K562 (cell line): ENCODE measurements around the gene ITK. TPM values are rescaled to one million over a fixed set of nuclear protein-coding genes. Genes with fewer than 3 reads are reported as not detected.

Experiments used
- BHLHE40 ChIP-seq: IDR thresholded peaks from 2 replicates; pipeline ENCODE4 v1.6.1; 2011; ENCODE audit warnings: low read length, improper control_type of control experiment
- CAMTA2 ChIP-seq: fragments of 250-450 bp; sonication (Bioruptor Pico); conservative IDR thresholded peaks from 2 replicates; pipeline ENCODE4 v1.5.1; 2022
- CBFB ChIP-seq: sonication (generic); formaldehyde crosslinking; IDR thresholded peaks from 2 replicates; pipeline ENCODE4 v1.4.0; 2020; ENCODE audit warnings: mild to moderate bottlenecking, missing genetic modification reagents
- E2F6 ChIP-seq, 2 experiments: IDR thresholded peaks; 2 replicates each; pipeline ENCODE4 v1.6.1; 2011; ENCODE audit warnings: borderline replicate concordance in 1 of 2, control low read depth in 1 of 2, low read depth in 1 of 2, low read length in 1 of 2, mild to moderate bottlenecking in 1 of 2, mixed read lengths in 1 of 2, moderate library complexity in 1 of 2; ENCODE audit not compliant: insufficient read depth in 1 of 2, insufficient read length in 1 of 2, poor library complexity in 1 of 2, severe bottlenecking in 1 of 2; ENCODE audit errors: extremely low read depth in 1 of 2
- FOXJ3 ChIP-seq: sonication (generic); formaldehyde crosslinking; IDR thresholded peaks from 2 replicates; pipeline ENCODE4 v1.4.0; 2020; ENCODE audit warnings: mild to moderate bottlenecking, missing genetic modification reagents
- MXI1 ChIP-seq: IDR thresholded peaks from 2 replicates; pipeline ENCODE4 v1.6.1; 2011; ENCODE audit warnings: low read depth, mild to moderate bottlenecking, improper control_type of control experiment, low read length
- POLR3G ChIP-seq: IDR thresholded peaks from 2 replicates; pipeline ENCODE4 v1.6.1; 2011; ENCODE audit not compliant: insufficient read length, insufficient replicate concordance; ENCODE audit errors: extremely low read depth
- PRDM10 ChIP-seq: fragments of 450-650 bp; IDR thresholded peaks from 2 replicates; pipeline ENCODE4 v1.6.1; 2018; ENCODE audit not compliant: partially characterized antibody
- SPI1 ChIP-seq: IDR thresholded peaks from 2 replicates; pipeline ENCODE4 v1.6.1; 2011; ENCODE audit warnings: low read depth, low read length, control low read depth, borderline replicate concordance
- THRB ChIP-seq: fragments of 450-650 bp; formaldehyde crosslinking; conservative IDR thresholded peaks from 2 replicates; pipeline ENCODE4 v1.4.0; 2022; ENCODE audit warnings: mild to moderate bottlenecking, missing genetic modification characterization
- ZBED1 ChIP-seq: IDR thresholded peaks from 2 replicates; pipeline ENCODE4 v1.6.1; 2014
- ZBTB11 ChIP-seq, 3 experiments: fragments of 200-800 bp in 1 of 3; fragments of 250-450 bp in 1 of 3; fragments of 450-650 bp in 1 of 3; sonication (Bioruptor Pico) in 1 of 3; sonication (Bioruptor generic) in 1 of 3; formaldehyde crosslinking in 1 of 3; IDR thresholded peaks; 2 replicates each; pipeline versions ENCODE4 v1.6.1 to v1.8.0; 2016 to 2022; ENCODE audit warnings: mild to moderate bottlenecking in 2 of 3, missing genetic modification characterization in 2 of 3, missing compliant biosample characterization in 1 of 3, moderate library complexity in 1 of 3
- ZNF347 ChIP-seq: fragments of 450-650 bp; formaldehyde crosslinking; IDR thresholded peaks from 2 replicates; pipeline ENCODE4 v1.4.0; 2020; ENCODE audit warnings: low read depth, mild to moderate bottlenecking, moderate library complexity
- ZNF511 ChIP-seq: sonication (generic); formaldehyde crosslinking; IDR thresholded peaks from 2 replicates; pipeline ENCODE4 v1.8.0; 2022; ENCODE audit warnings: mild to moderate bottlenecking, missing genetic modification reagents
- polyA plus RNA-seq, 8 experiments: library from polyadenylated mRNA; depleted of rRNA in 4 of 8; stranded (reverse) in 5 of 8; unstranded in 3 of 8; fragments of >200 nt; fragmentation: Nextera tagmentation in 2 of 8; fragmentation: Illumina TruSeq in 1 of 8; extraction: Ambion mirVana in 2 of 8; extraction: Trizol in 1 of 8; gene quantifications; 2 replicates each; pipeline versions ENCODE4 v1.2.1 to v1.2.3, GENCODE V29; 2011 to 2014; ENCODE audit warnings: inconsistent platforms in 1 of 8, missing spikeins in 1 of 8
- total RNA-seq, 7 experiments: library from RNA; depleted of rRNA in 6 of 7; stranded (reverse); fragments of >200 nt in 6 of 7; fragmentation: Illumina TruSeq in 2 of 7; extraction: Trizol in 2 of 7; gene quantifications; 2 replicates each; pipeline versions ENCODE4 v1.2.1 to v1.2.3, GENCODE V29; 2011 to 2021; ENCODE audit warnings: low replicate concordance in 1 of 7

The ITK gene
- total and polyA plus RNA-seq, 9 of the 15 experiments (the other 6 are each of a cell fraction or from before 2014, with no cell fraction given), result 0.04 to 0.75 TPM; not detected in 7

GRCh38 chr5:157290981-157291711 is 110.5 kb downstream of the ITK start (continued):
- TF ChIP-seq ZBTB11 (CRISPR knock-in tag; IDR thresholded peaks at IDR 0.05) (no peak), PRDM10 (no peak), CAMTA2 (no peak), E2F6 (IDR thresholded peaks at IDR 0.05; ENCODE audit: borderline replicate concordance in 1 of 2, extremely low read depth in 1 of 2, insufficient read depth in 1 of 2, insufficient read length in 1 of 2, low read depth in 1 of 2, low read length in 1 of 2, poor library complexity in 1 of 2, severe bottlenecking in 1 of 2) (peak; percentile 47 to 53), SPI1 (peak; percentile 95), ZBED1 (no peak), BHLHE40 (peak; percentile 75), ZNF511 (CRISPR knock-in tag) (peak; percentile 51; the same call in 1 of the 2 replicates), ZNF347 (CRISPR knock-in tag) (no peak), POLR3G (no peak), CBFB (no peak), FOXJ3 (no peak), MXI1 (no peak), THRB (CRISPR knock-in tag) (no peak)
